NCI-H524 (cell line): Measurements from ENCODE around the gene PLCG1.

ENCODE experiments used
- DNase-seq, 2 experiments: peaks; one replicate each; lab custom pipeline; 2025; lab: John Stamatoyannopoulos, UW

PLCG1 gene

DNA sequence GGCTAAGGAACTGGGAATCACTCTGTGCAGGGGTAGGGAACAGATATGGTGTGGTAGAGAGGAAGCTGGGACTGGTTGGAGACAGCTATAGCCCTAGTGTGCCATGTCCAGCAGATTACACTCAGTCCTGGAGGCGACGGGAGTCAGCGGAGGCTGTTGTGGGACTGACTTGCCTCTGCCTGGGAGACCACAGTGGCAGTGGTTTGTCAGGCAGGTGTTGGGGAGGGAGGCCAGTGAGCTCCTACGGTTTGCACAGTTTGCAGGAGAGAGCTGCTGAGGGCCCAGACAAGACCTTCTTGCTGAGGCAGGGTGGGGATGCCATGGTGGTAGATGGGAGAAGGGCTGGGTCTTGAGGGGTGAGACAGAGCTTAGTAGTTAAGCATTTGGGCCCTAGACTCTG lies 4.9 kb downstream of the PLCG1 start:
- DNase-seq, result no peak

DNA sequence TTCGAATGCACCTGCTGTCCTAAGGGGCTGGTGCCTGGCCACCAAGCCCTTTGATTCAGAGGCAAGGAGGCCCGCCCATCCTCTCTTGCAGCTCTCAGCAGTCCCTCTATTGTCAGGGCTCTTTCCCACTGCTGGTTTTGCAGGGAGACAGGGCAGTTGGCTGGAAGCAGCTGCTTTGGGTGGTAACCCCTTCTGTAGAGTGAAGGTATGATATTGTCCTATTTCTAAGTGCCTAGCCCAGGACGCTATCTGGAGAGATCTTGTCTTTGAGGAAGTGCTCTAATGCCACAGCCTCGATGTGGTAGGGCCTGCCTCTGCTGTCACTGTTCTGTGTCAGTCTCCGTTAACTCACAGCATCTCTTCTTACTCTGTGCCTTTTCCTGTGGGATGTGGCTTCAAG lies 5.6 kb downstream of the PLCG1 start:
- DNase-seq, result no peak

DNA sequence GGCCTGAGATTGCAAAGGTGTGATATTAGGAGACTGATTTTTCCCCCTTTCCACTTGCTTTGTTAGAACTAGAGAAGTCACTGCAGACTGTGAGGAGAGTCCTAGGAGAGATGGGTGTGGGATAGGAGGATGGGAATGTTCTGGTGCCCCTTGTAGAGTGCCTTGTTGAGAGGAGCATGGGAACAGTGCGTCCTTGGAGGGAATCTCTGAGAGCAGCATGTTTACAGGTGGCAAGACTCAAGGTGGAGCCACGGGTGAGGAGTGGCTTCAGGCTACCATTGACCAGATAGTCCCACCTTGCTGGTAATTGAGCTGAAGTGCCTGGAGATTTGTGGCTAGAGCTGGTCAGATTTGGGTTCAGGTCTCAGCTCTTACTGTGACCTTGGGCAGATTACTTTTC lies 6.0 kb downstream of the PLCG1 start:
- no peak for DNase-seq

DNA sequence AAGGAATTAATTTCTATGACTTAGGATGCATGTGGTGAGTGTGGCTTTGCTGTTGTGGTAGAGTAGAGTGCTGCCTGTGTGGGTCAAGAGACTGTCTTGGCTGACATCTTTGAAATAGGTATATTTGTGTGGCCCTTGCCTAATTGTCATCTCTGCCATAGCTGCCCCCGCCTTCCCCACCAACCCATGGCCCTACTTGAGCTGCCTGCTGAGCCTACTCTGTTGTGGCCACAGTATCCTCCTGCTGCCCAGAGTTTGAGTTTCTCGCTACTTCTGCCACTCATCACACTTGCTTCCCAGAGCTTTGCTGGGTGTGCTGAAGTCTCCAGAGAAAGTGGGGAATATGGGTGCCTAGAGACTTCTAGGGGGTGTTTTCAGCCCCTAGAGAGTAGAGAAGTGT lies 8.0 kb downstream of the PLCG1 start:
- no peak for DNase-seq

DNA sequence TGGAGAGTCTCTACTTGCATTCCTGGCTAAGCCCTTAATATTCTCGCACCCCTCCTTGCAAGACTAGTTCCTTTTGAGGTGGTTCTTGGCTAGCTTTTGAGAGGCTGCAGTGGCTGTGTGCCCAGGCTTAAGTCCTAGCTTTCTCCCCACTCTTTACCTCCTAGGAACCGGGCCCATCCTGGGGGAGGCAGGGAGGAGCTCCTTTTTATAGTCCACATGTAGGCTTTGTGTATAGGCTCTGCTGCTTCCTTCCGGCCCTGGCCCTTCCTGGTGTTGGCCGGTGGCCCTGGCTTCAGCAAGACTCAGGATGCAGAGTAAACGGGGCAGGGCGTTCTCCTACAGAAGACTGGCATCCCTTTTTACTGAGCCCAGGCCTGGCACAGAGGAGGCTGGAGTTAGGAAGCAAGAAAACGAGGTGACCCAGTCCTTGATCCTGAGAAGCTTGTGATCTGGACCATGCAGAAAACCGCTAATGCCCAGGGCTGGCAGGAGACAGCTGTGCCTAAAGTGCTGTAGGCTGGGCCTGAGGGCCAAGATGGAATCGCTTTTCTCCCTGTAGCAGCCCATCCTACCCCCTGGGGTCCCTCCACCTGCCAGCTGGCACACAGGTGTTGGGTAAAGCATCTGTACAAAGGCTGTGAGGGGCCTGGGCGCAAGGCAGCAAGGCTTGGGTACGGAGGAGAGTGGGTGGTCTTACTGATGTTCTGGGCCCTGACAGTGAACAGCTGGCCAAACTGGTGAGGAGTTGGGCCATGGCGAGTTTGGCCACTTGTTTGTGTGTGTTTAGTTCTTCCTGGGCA lies 8.7 kb downstream of the PLCG1 start:
- no peak for DNase-seq

DNA sequence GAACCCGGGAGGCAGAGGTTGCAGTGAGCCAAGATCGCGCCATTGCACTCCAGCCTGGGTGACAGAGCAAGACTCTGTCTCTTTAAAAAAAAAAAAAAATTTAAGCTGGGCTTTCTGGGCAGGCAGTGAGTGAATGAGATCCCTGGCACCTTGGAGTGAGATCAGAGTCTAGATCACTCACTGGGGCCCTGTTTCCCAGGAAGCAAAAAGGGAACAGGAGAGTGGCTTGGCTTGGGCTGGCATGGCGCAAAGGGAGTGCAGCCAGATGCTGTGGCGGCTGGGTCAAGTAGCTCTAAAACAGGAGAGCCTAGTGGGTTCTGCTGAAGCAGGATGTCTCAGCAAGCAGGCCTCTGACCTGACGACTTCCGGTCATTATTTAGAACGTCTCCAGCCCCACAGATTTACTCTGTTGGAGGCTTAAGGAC lies 10.4 kb downstream of the PLCG1 start:
- no peak for DNase-seq

DNA sequence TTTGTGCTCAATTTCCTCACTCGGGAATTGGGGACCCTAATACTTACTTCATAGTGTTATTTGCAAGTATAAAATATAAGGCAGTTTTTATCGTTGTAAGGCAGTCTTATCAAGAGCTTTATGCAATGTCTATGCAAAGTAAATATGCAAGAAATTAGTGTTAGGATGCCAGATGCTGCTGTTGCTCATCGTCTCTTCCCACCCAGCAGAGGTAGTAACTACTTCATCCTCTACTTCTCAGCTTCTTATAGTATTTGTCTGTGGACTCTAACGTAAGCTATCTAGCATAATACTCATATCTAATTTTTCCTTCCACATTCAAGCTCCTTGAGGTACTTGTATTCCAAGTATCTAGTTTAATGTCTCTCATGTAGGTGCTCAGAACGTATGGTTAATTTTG lies 11.6 kb downstream of the PLCG1 start:
- DNase-seq, result no peak

DNA sequence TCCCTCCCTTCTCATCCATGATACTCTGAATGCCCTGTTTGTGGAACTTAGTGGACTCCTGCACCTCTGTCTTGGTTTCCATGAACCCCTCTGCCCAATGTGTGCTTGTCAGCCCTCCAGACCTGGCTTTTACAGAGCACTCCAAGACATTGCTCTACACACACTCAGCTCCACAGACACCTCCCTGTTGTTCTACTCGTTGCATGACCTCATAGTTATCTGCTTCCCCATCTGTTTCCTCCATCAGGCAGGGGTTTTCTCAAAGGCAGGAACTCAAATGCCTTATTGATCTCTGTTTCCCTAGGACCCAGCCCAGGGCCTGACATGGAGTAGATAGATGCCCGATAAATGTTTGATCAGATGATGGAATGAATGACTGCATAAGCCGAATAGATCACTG lies 13.3 kb downstream of the PLCG1 start:
- peak in 1 of 2 experiments; percentile 33 for DNase-seq

DNA sequence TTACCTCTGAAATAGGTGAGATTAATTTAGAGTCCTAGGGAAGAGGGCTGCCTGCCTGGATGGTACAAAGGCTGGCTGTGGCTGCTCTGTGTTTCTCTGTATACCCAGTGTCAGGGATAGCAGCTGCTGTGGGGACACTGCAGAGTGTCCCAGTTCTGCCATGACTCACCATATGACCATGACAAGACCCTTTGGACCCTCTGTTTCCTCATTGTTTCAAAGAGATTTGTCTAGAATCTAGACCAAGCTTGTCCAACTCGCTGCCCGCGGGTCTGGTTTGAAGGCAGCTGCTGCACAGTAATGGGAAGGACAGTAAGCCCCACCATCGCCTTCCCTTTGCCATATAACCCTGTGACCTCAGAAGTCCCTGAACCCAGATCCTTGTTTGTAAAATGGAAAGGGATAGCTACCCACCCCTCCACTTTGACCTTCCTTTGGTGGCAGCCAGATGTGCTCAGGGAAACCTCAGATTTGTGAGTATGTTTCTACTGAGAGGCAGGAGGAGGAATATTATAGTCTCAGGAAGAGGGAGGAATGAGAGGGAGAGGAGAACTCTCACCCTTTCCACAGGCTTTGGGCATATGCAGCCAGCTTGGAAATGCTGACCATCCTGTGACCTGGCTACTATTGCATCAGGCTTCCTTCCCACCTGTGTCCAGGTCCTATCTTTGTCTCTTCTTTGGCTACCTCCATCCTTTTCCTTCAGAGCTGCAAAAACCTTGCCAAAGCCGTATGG lies 14.0 kb downstream of the PLCG1 start:
- DNase-seq, result no peak

DNA sequence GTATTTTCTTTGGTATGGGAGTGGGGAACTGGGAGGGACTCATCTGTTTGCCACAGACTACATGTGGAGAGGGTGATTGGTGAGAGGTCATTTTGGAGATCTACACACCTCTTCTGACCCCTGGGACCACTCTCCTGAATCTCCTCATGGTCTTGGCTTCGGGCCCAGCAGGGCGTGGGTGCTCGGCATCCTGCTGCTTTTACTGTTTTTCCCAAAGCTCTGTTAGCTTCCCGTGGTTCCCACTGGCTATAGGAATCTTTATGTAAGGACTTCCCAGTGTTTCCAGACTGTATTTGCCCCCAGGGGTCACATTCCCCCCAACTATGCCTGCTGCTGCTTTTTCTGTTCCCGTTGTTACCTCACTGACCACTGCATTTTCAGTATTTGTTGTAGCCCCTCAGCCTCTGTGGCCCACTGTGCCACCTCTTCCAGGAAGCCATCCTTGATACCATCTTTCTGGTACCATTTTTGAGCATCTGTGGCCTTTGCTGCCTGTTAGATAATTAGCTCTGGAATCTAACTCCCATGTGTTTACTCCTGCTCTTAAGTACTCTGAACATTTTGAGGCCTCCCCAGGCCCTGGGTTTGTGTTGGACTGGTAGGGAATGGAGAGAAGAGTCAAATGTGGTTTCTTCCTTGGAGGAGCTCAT lies 14.9 kb downstream of the PLCG1 start:
- no peak for DNase-seq

DNA sequence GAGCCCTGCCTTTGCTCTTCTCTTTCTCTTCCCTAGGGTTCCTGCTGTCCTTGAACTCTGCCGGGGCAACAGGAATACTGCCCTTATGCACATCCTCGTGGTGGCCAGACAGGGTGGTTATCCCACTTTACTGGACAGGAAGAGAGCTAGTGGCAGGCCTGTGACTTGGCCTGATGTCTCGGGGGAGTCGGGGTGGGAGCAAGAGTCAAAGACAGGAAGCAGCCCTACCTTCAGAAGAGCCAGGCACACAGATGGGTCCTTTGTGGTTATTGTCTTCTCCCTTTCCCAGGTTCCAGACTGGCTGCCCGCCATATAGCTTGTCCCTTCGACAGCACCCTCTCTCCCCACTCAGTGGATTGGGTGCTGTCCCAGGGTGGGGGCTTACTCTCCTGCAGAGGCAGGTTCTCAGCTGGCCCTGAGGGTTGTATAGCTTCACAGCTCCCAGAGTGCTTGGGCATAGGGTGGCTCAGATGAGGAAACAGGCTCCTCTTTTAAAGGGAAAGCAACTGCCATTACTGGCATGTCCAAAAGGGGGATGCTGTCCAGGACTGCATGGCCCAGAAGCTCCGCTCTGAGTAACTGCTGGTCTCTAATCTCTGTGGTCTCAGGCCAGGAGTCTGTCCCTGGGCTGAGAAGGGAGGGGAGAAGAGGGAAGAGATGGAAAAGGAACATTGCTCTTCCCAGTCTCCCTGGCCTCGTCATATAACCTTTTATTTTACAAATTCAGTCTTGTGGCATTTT lies 17.3 kb downstream of the PLCG1 start:
- no peak for DNase-seq

DNA sequence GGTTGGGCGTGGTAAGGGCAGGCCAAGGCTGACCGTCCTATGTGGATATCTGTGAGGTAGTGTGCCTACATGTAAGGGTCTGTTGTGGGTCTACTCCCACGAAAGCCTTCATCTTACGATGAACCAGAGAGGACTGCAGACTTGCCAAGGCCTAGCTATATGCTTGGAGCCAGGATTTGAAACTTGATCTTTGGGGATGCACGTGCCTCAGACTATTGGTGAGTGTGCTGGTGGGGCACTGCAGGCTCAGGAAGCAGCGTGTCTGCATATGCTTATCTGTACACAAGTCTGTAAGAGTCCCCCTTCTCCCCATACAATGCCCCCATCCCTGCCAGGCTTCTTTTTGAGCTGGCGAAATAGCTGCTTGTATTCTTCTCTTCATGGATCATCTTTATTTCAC lies 17.9 kb downstream of the PLCG1 start:
- no peak for DNase-seq

DNA sequence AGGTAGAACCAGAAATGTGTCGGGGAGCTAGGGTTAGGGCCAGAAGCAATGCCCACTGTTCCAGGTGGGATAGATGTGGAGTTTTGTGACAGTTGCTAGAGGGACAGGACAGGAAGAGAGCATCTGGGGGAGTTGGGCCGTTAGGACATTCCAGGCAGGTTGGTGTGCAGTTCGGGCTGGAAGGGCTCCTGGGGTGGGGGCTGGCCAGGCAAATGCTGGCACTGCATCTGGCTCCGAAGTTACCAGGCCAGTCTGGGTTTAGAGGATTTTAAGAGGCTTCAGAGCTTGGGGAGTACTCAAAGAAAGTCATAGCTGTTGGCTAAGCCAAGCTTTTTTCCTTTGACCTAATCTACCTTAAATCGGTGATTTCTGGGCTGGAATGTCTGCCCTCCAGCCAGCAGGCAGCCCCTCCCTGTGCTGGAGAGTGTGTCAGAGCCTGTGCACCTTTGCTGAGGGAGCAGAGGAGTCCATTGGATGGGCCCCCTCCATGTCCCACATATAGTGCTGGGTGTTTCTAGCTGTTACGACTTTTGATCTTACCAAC lies 20.8 kb downstream of the PLCG1 start:
- no peak for DNase-seq

DNA sequence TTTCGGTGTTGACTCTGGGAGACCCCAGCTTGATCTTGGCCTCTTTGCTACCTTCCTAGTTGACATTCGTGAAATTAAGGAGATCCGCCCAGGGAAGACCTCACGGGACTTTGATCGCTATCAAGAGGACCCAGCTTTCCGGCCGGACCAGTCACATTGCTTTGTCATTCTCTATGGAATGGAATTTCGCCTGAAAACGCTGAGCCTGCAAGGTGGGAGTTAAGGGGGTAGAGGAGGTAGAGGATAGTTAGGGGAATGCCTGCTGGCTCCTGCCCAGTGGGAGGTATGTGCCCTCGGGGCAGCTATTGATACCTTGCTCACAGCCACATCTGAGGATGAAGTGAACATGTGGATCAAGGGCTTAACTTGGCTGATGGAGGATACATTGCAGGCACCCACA lies 22.2 kb downstream of the PLCG1 start:
- no peak for DNase-seq

DNA sequence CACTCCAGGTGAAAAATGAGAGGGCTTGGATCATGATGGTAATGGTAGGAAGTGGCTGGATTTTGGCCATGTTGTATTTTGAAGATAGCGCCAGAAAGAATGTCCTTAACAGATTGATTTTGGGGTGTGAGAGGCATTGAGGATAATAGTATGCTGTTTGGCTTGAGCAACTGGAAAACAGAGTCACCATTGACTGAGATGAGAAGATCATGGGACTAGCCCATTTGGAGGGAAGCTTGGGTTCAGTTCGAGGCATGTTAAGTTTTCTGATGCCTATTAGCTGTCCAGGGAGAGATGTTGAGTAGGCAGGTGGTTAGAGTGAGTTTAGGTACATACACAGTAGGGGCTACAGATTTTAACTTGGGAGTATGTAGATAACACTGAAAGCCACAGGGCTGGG lies 23.3 kb downstream of the PLCG1 start:
- no peak for DNase-seq

DNA sequence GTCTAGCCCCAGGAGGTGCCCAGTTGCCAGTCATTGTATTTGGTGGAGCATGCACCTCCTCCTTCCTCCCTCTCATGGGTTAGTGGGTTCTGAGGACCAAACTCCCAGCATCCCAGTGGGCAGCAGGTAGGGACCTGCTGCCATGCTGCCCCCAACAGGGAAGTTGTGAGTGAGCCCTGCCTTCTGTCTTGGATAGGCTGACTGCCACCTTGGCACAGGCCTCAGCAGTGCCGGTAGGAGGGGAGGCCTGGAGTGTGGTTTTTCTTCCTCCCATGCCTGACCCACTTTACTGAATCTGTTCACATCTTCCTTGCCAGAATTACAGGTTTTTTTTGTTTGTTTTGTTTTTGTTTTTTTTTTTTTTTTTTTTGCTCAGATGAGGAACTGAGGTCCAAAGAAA lies 24.5 kb downstream of the PLCG1 start:
- no peak for DNase-seq

DNA sequence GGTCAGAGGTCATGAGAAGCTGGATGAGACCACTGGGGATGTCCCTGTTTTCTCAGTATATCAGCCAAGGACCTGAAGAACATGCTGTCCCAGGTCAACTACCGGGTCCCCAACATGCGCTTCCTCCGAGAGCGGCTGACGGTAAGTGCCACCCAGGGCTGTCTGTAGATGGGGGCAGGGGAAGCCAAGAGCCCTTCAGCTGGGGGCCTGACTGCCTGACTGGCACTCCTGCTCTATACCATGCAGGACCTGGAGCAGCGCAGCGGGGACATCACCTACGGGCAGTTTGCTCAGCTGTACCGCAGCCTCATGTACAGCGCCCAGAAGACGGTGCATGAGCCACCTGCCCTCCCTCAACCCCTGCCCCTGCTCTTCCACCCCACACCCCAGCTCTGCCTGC lies 25.1 kb downstream of the PLCG1 start:
- DNase-seq, result no peak

DNA sequence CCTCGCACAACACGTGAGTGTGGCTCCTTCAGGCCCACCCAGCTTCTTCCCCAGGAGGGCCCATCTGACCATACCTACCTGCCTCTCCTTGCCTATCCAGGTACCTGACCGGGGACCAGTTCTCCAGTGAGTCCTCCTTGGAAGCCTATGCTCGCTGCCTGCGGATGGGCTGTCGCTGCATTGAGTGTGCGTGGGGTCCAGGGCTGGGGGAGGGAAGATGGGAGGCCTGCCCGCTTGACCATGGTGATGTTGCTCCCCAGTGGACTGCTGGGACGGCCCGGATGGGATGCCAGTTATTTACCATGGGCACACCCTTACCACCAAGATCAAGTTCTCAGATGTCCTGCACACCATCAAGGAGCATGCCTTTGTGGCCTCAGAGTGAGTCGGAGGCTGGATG lies 26.5 kb downstream of the PLCG1 start:
- no peak for DNase-seq

DNA sequence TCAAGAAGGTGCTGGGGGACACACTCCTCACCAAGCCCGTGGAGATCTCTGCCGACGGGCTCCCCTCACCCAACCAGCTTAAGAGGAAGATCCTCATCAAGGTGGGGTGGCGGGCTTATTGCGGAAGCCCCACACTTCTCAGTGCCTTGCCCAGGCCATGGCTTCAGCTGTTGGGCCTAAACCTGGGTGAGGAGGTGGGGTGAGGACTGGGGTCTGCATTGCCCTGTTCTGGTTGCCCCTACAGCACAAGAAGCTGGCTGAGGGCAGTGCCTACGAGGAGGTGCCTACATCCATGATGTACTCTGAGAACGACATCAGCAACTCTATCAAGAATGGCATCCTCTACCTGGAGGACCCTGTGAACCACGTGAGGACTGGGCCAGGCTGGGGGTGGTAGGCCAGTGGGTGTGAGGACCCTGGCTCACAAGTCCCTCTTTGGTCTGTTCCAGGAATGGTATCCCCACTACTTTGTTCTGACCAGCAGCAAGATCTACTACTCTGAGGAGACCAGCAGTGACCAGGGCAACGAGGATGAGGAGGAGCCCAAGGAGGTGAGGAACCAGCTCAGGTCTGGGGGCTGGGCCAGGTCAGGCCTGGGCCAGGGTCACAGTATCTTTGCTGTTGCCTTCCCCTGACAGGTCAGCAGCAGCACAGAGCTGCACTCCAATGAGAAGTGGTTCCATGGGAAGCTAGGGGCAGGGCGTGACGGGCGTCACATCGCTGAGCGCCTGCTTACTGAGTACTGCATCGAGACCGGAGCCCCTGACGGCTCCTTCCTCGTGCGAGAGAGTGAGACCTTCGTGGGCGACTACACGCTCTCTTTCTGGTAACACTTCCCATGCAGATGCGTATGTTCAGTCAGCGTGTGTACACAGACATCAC lies 27.9 kb downstream of the PLCG1 start:
- no peak for DNase-seq

DNA sequence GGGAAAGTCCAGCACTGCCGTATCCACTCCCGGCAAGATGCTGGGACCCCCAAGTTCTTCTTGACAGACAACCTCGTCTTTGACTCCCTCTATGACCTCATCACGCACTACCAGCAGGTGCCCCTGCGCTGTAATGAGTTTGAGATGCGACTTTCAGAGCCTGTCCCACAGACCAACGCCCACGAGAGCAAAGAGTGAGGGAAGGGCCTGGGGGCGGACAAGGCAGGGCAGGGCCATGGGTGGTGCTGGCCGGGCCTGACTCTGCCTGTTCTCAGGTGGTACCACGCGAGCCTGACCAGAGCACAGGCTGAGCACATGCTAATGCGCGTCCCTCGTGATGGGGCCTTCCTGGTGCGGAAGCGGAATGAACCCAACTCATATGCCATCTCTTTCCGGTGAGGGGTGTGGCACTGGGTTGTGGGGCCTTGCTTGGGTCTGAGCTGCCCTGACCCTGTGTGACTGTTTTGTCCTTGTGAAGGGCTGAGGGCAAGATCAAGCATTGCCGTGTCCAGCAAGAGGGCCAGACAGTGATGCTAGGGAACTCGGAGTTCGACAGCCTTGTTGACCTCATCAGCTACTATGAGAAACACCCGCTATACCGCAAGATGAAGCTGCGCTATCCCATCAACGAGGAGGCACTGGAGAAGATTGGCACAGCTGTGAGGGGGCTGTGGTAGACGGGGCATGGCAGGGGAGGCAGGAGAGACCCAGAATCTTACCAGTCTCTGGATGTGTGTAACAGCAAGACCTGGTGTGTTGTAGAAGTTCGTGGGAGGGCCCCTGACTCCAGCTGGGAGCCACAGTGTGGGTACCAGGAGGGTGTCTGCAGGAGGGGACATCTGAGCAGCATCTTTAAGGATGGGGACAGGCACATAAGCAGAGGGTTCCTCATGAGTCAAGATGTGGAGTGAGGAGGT lies 29.1 kb downstream of the PLCG1 start:
- no peak for DNase-seq
